Measurements from ENCODE around the gene ERMP1.
"Not testable (repeated sequence)": the region's sequence is repeated elsewhere in the genome, so short reads cannot be mapped to it uniquely, and the experiment has no call there.

Gene ERMP1

GRCh38 chr9:5832538-5833529 is at the start of gene ERMP1:
Gene ERMP1, minus strand, starts transcription at chr9:5833117. Its CDS starts 90 bp downstream, at chr9:5833027.
- DNase-seq (ENCODE audit: low read depth) = no peak

GRCh38 chr9:5882244-5883012 is 49.5 kb upstream of the ERMP1 start:
- not testable (repeated sequence) for DNase-seq (ENCODE audit: low read depth)

GRCh38 chr9:5879419-5880181 is 46.7 kb upstream of the ERMP1 start:
- DNase-seq (ENCODE audit: low read depth) = peak; percentile 50

- no peak for DNase-seq (ENCODE audit: low read depth)
Observed at GRCh38 chr9:5876711-5877110, 43.8 kb upstream of the ERMP1 start.

GRCh38 chr9:5876026-5876425 is 43.1 kb upstream of the ERMP1 start:
- DNase-seq (ENCODE audit: low read depth) = no peak

GRCh38 chr9:5874048-5874447 is 41.1 kb upstream of the ERMP1 start:
- no peak for DNase-seq (ENCODE audit: low read depth)

- no peak for DNase-seq (ENCODE audit: low read depth)
Observed at GRCh38 chr9:5873439-5873838, 40.5 kb upstream of the ERMP1 start.

- no peak for DNase-seq (ENCODE audit: low read depth)
Observed at GRCh38 chr9:5872511-5872910, 39.6 kb upstream of the ERMP1 start.

GRCh38 chr9:5871785-5872184 is 38.9 kb upstream of the ERMP1 start:
- no peak for DNase-seq (ENCODE audit: low read depth)

- no peak for DNase-seq (ENCODE audit: low read depth)
Observed at GRCh38 chr9:5870691-5871090, 37.8 kb upstream of the ERMP1 start.

GRCh38 chr9:5870020-5870339 is 37.1 kb upstream of the ERMP1 start:
- DNase-seq (ENCODE audit: low read depth) = no peak

- DNase-seq (ENCODE audit: low read depth) = no peak
Observed at GRCh38 chr9:5869315-5870019, 36.5 kb upstream of the ERMP1 start.

- DNase-seq (ENCODE audit: low read depth) = no peak
Observed at GRCh38 chr9:5868235-5868634, 35.3 kb upstream of the ERMP1 start.

GRCh38 chr9:5866685-5867084 is 33.8 kb upstream of the ERMP1 start:
- no peak for DNase-seq (ENCODE audit: low read depth)

GRCh38 chr9:5866272-5866671 is 33.4 kb upstream of the ERMP1 start:
- DNase-seq (ENCODE audit: low read depth) = no peak

GRCh38 chr9:5864446-5864845 is 31.5 kb upstream of the ERMP1 start:
- DNase-seq (ENCODE audit: low read depth) = no peak

- DNase-seq (ENCODE audit: low read depth) = no peak
Observed at GRCh38 chr9:5863092-5863746, 30.3 kb upstream of the ERMP1 start.

GRCh38 chr9:5858833-5859232 is 25.9 kb upstream of the ERMP1 start:
- DNase-seq (ENCODE audit: low read depth) = no peak

- no peak for DNase-seq (ENCODE audit: low read depth)
Observed at GRCh38 chr9:5857928-5858327, 25.0 kb upstream of the ERMP1 start.

GRCh38 chr9:5854063-5854790 is 21.3 kb upstream of the ERMP1 start:
- no peak for DNase-seq (ENCODE audit: low read depth)

GRCh38 chr9:5853617-5854016 is 20.7 kb upstream of the ERMP1 start:
- no peak for DNase-seq (ENCODE audit: low read depth)
